ENCODE measurements around the gene B3GNT2.

Gene B3GNT2

DNA sequence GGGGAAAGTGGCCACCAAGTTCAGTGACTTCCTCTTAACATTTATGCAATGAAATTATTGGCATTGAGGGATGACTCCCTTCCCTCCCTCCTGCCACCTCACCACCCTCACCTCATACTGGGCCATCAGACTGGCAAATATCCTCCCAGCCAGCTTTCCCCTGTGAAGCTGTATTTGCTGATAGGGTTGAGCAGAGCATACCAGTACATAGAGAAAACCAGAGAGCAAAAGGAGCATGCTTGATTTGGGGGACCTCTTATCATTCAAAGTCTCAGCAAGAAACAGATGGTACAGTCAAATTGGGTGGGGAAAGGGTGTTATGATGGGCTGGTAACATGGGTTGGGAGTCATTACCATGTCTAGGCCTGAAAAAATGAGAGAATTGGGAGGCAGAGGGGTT, 19.1 kb upstream of the B3GNT2 start:
- no peak overlapping the region for H3K4me3 ChIP-seq (ENCODE audit: low read depth, low read length)
- TF ChIP-seq, protein P1, sequence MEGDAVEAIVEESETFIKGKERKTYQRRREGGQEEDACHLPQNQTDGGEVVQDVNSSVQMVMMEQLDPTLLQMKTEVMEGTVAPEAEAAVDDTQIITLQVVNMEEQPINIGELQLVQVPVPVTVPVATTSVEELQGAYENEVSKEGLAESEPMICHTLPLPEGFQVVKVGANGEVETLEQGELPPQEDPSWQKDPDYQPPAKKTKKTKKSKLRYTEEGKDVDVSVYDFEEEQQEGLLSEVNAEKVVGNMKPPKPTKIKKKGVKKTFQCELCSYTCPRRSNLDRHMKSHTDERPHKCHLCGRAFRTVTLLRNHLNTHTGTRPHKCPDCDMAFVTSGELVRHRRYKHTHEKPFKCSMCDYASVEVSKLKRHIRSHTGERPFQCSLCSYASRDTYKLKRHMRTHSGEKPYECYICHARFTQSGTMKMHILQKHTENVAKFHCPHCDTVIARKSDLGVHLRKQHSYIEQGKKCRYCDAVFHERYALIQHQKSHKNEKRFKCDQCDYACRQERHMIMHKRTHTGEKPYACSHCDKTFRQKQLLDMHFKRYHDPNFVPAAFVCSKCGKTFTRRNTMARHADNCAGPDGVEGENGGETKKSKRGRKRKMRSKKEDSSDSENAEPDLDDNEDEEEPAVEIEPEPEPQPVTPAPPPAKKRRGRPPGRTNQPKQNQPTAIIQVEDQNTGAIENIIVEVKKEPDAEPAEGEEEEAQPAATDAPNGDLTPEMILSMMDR (IDR thresholded peaks at IDR 0.05; ENCODE audit: insufficient read depth, low read depth, low read length, missing control alignments), result no peak
- no peak for DNase-seq (ENCODE audit: low read depth)

DNA sequence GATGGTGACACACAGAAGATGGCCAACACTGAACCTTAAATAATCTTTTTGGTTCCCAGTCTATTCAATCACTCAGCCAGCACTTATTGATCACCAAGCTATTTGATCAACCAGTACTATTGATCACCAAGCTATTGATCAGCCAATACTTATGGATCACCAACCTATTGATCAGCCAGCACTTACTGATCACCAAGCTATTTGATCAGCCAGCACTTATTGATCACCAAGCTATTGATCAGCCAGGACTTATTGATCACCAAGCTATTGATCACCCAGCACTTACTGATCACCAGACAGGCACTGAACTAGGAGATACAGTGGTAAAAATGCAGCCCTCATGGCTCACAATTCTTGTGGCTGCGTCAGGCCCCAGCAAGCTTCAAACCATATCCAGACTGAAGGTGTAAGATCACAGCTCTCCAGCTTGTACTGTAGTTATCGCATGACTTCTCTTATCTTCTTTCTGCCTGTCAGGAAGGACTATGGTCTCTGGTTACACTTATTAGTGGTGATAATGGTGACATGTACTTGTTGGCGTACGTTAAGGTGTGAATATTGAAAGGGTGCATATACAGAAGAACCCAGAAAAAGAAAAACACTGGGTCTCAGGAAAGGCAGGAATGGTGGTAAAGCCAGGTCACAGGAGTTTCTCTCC, 18.4 kb upstream of the B3GNT2 start:
- no peak for DNase-seq (ENCODE audit: low read depth)
- TF ChIP-seq, protein P1 (IDR thresholded peaks at IDR 0.05; ENCODE audit: insufficient read depth, low read depth, low read length, missing control alignments), result no peak
- H3K4me3 ChIP-seq (ENCODE audit: low read depth, low read length), result no peak overlapping the region

DNA sequence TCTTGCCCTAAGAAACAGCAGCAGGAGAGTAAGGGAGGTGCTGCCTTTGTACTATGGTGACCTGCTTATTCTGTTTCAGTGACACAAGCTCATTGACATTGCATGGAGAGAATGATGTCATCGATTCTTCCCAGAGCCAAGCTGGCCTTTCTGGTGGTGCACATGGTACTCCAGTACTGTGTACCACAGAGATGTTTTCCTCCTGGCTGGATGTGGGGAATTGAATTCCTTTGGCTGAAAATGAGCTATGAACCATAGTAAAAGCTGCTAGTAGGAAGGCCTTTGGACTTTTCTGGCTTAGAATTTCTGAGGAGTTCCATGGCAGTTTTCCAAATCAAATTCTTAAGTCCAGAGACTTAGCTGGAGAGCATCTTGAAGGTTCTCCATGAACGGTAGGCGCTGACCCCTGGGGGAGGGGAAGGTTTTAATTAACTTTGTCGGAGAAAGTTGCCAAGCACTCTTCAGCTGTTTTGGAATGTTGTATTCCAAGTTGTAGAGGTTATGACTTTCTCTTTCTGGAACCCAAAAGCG, 17.1 kb upstream of the B3GNT2 start:
- TF ChIP-seq, protein P1 (IDR thresholded peaks at IDR 0.05; ENCODE audit: insufficient read depth, low read depth, low read length, missing control alignments), result no peak
- DNase-seq (ENCODE audit: low read depth), result no peak

DNA sequence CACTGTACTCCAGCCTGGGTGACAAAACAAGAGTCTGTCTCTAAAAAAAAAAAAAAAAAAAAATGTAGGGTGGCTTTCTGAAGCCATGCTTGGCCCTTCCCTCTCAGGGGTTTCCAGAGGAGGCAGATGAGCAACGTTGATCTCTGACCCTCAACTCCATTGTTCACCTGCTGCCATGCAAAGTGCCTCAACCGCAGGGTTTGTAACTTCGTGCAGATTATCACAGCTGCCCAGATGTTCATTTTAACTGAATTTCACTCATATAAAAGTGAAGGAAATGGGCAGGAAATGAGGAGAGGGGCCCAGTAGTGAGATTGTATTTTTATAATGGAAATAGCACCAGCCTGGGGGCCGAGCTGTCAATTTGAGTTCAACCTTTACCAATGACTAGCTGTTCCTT, 14.9 kb upstream of the B3GNT2 start:
- H3K4me3 ChIP-seq (ENCODE audit: low read depth, low read length), result no peak overlapping the region
- TF ChIP-seq, protein P1 (IDR thresholded peaks at IDR 0.05; ENCODE audit: insufficient read depth, low read depth, low read length, missing control alignments), result no peak
- no peak for DNase-seq (ENCODE audit: low read depth)

More for the DNA sequence above, 17.1 kb upstream of the B3GNT2 start:
- no peak overlapping the region for H3K4me3 ChIP-seq (ENCODE audit: low read depth, low read length)

DNA sequence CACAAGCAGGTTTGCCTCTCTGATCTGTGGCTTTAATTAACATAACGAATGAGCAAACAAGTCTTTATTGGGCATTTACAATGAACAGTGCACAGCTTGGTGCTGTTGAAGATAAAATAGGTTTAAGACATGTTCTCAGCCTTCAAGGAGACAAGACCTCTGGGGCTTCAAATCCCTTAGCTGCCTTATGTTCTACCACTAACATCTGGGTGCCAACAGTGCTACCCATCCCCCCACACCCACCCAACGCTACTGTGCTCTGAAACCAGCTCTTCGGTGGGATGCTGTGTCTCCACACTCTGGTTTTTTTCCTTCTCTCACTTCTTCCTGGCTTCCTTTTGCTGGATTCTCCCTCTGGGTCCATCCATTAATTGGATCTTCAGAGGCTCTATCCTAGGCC, 14.1 kb upstream of the B3GNT2 start:
- DNase-seq (ENCODE audit: low read depth), result no peak
- no peak overlapping the region for H3K4me3 ChIP-seq (ENCODE audit: low read depth, low read length)
- TF ChIP-seq, protein P1 (IDR thresholded peaks at IDR 0.05; ENCODE audit: insufficient read depth, low read depth, low read length, missing control alignments), result no peak

DNA sequence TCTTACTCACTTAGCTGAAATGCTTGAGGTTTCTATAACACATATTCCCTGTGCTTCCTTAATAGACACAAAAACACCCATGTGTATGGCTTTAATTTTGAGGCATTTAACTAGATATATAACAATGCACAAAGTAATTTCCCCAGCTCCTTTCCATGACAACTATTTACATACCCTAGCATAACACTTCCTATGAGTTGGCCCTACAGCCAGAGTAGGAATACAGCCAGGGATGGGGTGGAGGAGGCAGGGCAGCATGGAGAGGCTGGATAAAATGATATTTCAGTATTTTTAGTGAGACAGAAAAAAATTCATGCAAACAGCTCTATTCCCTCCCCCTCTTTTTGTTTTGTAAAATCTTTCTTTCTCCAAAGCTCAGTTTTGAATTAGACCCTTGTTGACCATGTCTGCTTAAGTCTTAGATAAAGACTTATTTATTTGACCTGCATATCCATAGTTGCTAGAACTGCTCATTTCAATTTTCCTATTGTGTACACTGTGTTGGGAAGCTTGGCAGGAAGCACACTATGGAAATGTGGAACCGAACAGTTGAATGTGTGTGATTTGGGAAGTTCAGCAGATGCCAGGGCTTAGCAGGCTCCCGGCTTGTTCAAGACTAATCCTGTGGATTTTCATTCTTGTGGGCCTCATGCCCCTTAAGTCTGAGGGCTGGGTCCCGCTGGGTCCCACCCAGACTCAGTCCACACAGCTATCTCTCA, 11.2 kb upstream of the B3GNT2 start:
- no peak overlapping the region for H3K4me3 ChIP-seq (ENCODE audit: low read depth, low read length)
- TF ChIP-seq, protein P1 (IDR thresholded peaks at IDR 0.05; ENCODE audit: insufficient read depth, low read depth, low read length, missing control alignments), result no peak
- no peak for DNase-seq (ENCODE audit: low read depth)

All from GM12865 (cell line).